ENCODE data around the gene LAMTOR4.
"Not testable (repeated sequence)": the region's sequence is repeated elsewhere in the genome, so short reads cannot be mapped to it uniquely, and the experiment has no call there.

LAMTOR4 gene

DNA sequence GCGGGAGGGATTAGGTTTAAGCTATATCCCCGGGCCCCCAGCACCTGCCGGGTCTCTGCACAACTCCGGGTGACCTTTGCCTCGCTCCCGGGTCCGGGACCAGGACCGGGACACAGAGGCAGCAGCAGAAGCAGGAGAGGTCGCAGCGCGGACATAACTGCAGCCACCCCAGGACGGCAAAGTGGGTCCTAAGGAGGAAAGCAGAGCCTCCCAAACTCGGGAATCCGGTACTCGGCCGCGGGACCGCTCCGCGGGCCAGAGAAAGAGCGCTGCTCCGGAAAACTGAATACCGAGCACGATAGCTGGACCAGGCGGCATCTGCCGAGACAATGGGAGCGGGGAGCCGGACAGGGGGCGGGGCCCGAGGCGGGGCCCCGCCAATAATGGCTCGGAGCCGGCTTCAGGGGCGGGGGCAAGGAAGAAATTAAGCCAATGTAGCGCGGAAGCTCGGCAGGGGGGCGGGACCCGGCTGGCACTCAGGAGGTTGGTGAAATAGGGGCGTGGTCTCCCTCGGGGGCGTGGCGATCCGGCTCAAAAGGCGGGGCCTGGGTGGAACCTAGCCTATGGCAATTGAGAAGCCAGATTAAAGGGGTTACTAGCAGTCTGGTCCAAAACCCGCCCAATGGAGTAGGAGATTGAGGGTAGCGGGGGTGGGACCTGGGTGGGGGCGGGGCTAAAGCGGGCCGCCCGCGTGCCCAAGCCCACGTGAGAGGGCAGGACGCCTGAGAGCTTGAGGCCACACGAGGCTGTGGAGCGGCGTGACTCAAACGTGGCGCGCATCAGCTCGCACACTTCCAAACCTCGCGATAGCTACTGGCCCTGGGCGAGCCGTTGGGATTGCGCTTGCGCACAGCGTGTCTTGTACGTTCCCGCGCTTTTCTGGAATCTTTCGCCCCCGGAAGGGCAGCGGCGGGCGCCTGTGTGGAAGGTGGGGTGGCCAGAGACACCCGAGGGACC, 28.6 kb downstream of the LAMTOR4 start, which contains the start of the genes GPC2 and STAG3:
TSS of gene GPC2 (minus strand) at position 337 of the 957 bp plus-strand sequence. CDS start at position 155, 182 bp downstream.
TSS of gene STAG3 (plus strand) at position 874 of the 957 bp plus-strand sequence. CDS start 2,639 bp downstream, outside the sequence.
- DNase-seq (ENCODE audit: low read depth), result peak; percentile 76
- TF ChIP-seq, protein P1, sequence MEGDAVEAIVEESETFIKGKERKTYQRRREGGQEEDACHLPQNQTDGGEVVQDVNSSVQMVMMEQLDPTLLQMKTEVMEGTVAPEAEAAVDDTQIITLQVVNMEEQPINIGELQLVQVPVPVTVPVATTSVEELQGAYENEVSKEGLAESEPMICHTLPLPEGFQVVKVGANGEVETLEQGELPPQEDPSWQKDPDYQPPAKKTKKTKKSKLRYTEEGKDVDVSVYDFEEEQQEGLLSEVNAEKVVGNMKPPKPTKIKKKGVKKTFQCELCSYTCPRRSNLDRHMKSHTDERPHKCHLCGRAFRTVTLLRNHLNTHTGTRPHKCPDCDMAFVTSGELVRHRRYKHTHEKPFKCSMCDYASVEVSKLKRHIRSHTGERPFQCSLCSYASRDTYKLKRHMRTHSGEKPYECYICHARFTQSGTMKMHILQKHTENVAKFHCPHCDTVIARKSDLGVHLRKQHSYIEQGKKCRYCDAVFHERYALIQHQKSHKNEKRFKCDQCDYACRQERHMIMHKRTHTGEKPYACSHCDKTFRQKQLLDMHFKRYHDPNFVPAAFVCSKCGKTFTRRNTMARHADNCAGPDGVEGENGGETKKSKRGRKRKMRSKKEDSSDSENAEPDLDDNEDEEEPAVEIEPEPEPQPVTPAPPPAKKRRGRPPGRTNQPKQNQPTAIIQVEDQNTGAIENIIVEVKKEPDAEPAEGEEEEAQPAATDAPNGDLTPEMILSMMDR (IDR thresholded peaks at IDR 0.05; ENCODE audit: control insufficient read depth, insufficient read depth, low read depth, low read length, missing control alignments), result no peak
- H3K4me3 ChIP-seq (ENCODE audit: control insufficient read depth, low read depth, low read length), result peak within 1 kb of the TSS; percentile 78

DNA sequence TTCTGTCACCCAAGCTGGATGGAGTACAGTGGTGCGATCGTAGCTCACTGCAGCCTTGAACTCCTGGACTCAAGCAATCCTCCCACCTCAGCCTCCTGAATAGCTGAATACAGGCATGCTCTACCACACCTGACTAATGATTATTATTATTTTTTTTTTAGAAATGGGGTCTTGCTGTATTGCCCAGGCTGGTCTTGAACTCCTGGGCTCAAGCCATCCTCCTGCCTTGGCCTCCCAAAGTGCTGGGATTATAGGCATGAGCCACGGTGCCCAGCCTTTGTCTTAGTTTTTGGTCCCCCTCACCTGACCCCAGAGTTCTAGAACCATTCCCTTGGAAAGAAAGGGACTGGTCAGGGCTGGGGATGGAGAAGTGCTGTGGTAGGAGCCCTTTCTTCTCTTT, 31.4 kb downstream of the LAMTOR4 start:
- not testable (repeated sequence) for H3K4me3 ChIP-seq (ENCODE audit: control insufficient read depth, low read depth, low read length); DNase-seq (ENCODE audit: low read depth)

DNA sequence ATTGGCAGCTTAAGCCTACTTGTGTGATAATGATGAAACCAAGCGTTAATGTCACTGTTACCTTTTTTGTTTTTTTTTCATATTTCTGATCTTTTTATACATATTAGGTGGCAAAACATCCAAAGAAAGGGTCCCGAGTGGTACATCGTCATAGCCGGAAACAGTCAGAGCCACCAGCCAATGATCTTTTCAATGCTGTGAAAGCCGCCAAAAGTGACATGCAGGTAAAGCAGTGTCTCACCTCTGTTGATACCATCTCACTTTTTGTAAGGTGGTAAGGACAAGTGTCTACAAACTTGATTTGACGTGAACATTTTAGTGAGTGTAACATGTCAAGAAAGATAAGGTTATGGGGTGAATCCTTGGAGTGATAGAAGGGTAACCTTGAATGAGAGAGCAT, 33.9 kb downstream of the LAMTOR4 start:
- DNase-seq (ENCODE audit: low read depth); H3K4me3 ChIP-seq (ENCODE audit: control insufficient read depth, low read depth, low read length): not testable (repeated sequence)

DNA sequence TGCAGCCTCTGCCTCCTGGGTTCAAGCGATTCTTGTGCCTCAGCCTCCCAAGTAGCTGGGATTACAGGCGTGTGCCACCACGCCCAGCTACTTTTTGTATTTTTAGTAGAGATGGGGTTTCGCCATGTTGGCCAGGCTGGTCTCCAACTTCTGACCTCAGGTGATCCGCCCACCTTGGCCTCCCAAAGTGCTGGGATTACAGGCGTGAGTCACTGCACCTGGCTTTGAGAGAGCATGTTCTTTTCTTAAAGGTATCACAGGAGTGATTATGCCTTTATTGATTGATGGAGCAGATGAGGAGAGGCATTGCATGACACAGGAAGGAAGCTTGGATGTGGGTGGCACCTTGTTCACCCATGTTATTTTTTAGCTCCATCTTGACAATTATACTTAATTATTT, 34.4 kb downstream of the LAMTOR4 start:
- not testable (repeated sequence) for H3K4me3 ChIP-seq (ENCODE audit: control insufficient read depth, low read depth, low read length)

DNA sequence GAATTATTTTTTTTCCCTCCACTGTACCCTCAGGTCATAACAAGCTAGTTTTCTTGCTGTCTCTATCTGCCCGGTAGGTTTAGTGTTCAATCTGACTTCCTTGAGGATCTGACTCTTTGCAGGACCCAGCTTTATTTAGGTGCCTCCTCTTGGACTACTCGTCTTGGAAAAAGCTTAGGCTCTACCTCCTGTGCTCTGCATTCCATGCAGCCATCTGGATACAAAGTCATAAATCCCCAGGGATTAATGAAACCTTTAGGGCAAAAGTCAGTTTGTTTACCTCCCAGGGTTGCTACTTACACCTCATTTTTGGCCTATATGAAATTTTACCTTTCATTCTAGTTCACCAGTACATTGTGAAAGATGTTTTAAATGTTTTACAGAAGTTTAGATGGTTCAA, 37.0 kb downstream of the LAMTOR4 start:
- no peak for DNase-seq (ENCODE audit: low read depth)
- no peak overlapping the region for H3K4me3 ChIP-seq (ENCODE audit: control insufficient read depth, low read depth, low read length)
- TF ChIP-seq, protein P1 (IDR thresholded peaks at IDR 0.05; ENCODE audit: control insufficient read depth, insufficient read depth, low read depth, low read length, missing control alignments), result no peak

More for the DNA sequence above, 34.4 kb downstream of the LAMTOR4 start:
- DNase-seq (ENCODE audit: low read depth), result not testable (repeated sequence)

DNA sequence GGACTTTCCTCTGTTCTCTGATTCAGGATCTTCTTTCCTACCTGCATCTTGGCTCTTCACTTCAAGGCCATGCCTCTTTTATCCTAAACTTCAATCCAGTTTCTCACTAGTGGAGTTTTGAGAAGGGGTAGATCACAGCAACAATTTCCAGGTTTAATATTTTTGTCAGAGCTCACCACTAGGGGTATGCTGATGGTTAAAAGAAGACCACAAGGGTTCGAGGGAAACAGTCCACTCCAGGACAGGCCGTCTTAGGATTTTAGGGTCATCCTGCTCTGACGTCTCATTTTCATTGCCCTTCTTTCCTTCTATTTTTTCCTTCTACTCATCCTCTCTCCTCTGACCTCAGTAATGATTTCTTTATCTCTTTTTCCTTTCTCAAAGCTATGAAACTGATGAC, 40.3 kb downstream of the LAMTOR4 start:
- no peak overlapping the region for H3K4me3 ChIP-seq (ENCODE audit: control insufficient read depth, low read depth, low read length)
- TF ChIP-seq, protein P1 (IDR thresholded peaks at IDR 0.05; ENCODE audit: control insufficient read depth, insufficient read depth, low read depth, low read length, missing control alignments), result no peak
- DNase-seq (ENCODE audit: low read depth), result no peak

DNA sequence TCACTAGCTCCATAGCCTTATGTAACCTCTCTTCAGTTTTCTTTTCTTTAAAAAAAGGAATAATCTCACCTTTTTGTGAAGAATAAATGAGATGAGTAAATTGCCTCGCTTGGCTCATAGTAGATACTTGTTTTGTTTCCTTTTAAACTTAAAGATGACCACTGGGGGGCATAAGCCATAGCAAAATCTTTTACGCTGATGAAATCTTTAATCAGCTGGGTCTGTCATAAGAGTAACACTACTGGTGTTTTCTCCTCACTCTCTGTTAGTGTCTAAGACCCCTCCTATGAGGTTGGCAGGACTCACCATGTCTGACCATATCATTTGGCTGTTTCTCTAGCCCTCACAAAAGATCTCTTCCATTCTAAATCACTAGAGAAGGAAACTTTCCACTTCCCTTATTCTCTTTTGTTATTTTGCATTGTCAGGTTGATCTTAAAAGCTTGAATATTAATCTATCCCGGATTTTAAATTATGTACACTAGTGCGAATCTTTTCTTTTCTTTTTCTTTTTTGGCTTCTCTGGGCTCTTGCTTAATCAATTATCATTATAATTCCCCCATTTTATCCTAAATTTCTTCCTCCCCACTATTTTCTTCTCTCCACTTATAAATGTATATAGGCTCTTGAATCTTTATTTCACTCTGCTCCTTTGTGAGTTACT, 41.5 kb downstream of the LAMTOR4 start:
- TF ChIP-seq, protein P1 (IDR thresholded peaks at IDR 0.05; ENCODE audit: control insufficient read depth, insufficient read depth, low read depth, low read length, missing control alignments), result peak; percentile 47
- no peak for DNase-seq (ENCODE audit: low read depth)
- no peak overlapping the region for H3K4me3 ChIP-seq (ENCODE audit: control insufficient read depth, low read depth, low read length)

DNA sequence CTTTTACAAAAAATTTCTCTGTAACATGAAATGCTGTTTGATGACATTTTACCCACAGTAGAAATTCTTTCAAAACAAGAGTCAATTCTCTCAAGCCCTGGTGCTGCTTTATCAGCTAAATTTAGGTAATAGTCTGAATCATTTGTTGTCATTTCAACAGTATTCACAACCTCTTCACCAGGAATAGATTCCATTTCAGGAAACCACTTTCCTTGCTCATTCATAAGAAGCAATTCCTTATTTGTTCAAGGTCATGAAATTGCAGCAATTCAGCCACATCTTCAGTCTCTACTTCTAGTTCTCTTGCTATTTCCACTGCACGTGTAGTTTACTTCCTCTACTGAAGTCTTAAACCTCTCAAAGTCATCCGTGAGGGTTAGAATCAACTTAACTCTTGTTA, 43.1 kb downstream of the LAMTOR4 start:
- no peak overlapping the region for H3K4me3 ChIP-seq (ENCODE audit: control insufficient read depth, low read depth, low read length)
- TF ChIP-seq, protein P1 (IDR thresholded peaks at IDR 0.05; ENCODE audit: control insufficient read depth, insufficient read depth, low read depth, low read length, missing control alignments), result no peak
- peak; percentile 63 for DNase-seq (ENCODE audit: low read depth)

DNA sequence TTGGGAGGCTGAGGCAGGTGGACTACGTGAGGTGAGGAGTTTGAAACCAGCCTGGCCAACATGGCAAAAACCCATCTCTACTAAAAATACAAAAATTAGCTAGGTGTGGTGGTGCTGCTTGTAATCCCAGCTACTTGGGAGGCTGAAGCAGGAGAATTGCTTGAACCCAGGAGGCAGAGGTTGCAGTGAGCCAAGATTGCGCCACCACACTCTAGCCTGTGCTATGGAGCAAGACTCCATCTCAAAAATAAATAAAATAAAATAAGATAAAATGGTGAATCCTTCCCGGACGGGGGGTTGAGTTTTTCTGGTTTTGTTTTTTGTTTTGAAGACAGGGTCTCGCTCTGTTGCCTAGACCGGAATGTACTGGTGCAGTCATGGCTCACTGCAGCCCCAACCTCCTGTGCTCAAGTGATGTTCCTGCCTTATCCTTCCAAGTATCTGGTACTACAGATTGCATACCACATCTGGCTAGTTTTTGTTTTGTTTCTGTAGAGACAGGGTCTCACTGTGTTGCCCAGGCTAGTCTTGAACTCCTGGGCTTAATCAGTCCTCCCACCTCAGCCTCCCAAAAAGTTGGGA, 43.7 kb downstream of the LAMTOR4 start:
- not testable (repeated sequence) for H3K4me3 ChIP-seq (ENCODE audit: control insufficient read depth, low read depth, low read length); DNase-seq (ENCODE audit: low read depth)
